Skeletal muscle tissue (tissue), 4 donors: Measurements from ENCODE around the gene FKBP1A. TPM values are rescaled to one million over a fixed set of nuclear protein-coding genes. Genes with fewer than 3 reads are reported as not detected.

Source experiments
- H3K27ac ChIP-seq: one replicate; pipeline ENCODE4 v1.7.0; 2013; ENCODE audit warnings: mild to moderate bottlenecking, low read depth, low read length, inconsistent platforms
- H3K27me3 ChIP-seq, 3 donors: one replicate each; pipeline ENCODE4 v1.7.0; 2013; ENCODE audit warnings: low read length in 3 of 3; ENCODE audit not compliant: control insufficient read depth in 3 of 3, insufficient read depth in 3 of 3
- H3K36me3 ChIP-seq, 3 donors: one replicate each; pipeline ENCODE4 v1.7.0; 2013; ENCODE audit warnings: low read length in 3 of 3; ENCODE audit not compliant: control insufficient read depth in 3 of 3, insufficient read depth in 3 of 3
- H3K4me1 ChIP-seq, 3 donors: one replicate each; pipeline ENCODE4 v1.7.0; 2013; ENCODE audit warnings: low read length in 3 of 3, mild to moderate bottlenecking in 3 of 3; ENCODE audit not compliant: control insufficient read depth in 3 of 3, insufficient read depth in 3 of 3
- H3K4me3 ChIP-seq, 3 donors: one replicate each; pipeline ENCODE4 v1.7.0; 2013; ENCODE audit warnings: low read length in 3 of 3
- H3K9ac ChIP-seq, 3 donors: one replicate each; pipeline ENCODE4 v1.7.0; 2013; ENCODE audit warnings: low read length in 3 of 3, mild to moderate bottlenecking in 3 of 3, moderate library complexity in 2 of 3, low read depth in 1 of 3
- H3K9me3 ChIP-seq, 3 donors: one replicate each; pipeline ENCODE4 v1.7.0; 2013; ENCODE audit warnings: low read length in 3 of 3; ENCODE audit not compliant: control insufficient read depth in 3 of 3
- total RNA-seq: library from RNA; depleted of rRNA; stranded (reverse); fragments of >200 nt; gene quantifications from one replicate; pipeline ENCODE4 v1.2.3, GENCODE V29; 2014
- donor health status: Osteomylitis.

FKBP1A gene
- 56.4 TPM for total RNA-seq

- Histone ChIP-seq H3K36me3 (peaks cover 0 to 2% (median 0%) of the 10 kb centered on the region in 3 donors), H3K27ac (peak within 1 kb of the TSS; percentile 65), H3K4me1 (peaks cover 48 to 53% (median 49%) of the 10 kb centered on the region in 3 donors), H3K27me3 (peaks cover under 1 to 12% (median 5%) of the 10 kb centered on the region in 3 donors), H3K9ac (peak within 1 kb of the TSS; percentile 71 to 86 (median 85)), H3K9me3 (no peaks in the 10 kb centered on the region), H3K4me3 (peak within 1 kb of the TSS; percentile 90 to 97 (median 92))
Measured at GRCh38 chr20:1392693-1393506, at the start of gene FKBP1A. TSS of gene FKBP1A (minus strand) at chr20:1393054. CDS start at chr20:1392998, 56 bp downstream.

- no peak overlapping the region for H3K27ac ChIP-seq
- H3K9ac ChIP-seq, result no peak overlapping the region
- H3K27me3 ChIP-seq, result no peaks in the 10 kb centered on the region
- H3K4me1 ChIP-seq, result no peaks in the 10 kb centered on the region
- H3K9me3 ChIP-seq, result no peaks in the 10 kb centered on the region
- H3K36me3 ChIP-seq, result peaks cover 53 to 81% (median 72%) of the 10 kb centered on the region in 3 donors
- H3K4me3 ChIP-seq, result no peak overlapping the region
Measured at GRCh38 chr20:1442304-1442703, 49.5 kb upstream of the FKBP1A start.

GRCh38 chr20:1441133-1441532, 48.3 kb upstream of the FKBP1A start:
- Histone ChIP-seq H3K9me3 (no peaks in the 10 kb centered on the region), H3K36me3 (peaks cover 49 to 69% (median 60%) of the 10 kb centered on the region in 3 donors), H3K4me1 (no peaks in the 10 kb centered on the region), H3K27me3 (no peaks in the 10 kb centered on the region), H3K4me3 (no peak overlapping the region), H3K9ac (no peak overlapping the region), H3K27ac (no peak overlapping the region)

- no peaks in the 10 kb centered on the region for H3K27me3 ChIP-seq
- H3K4me1 ChIP-seq, result no peaks in the 10 kb centered on the region
- H3K9me3 ChIP-seq, result no peaks in the 10 kb centered on the region
- H3K27ac ChIP-seq, result no peak overlapping the region
- peaks cover 37 to 63% (median 50%) of the 10 kb centered on the region in 3 donors for H3K36me3 ChIP-seq
- no peak overlapping the region for H3K9ac ChIP-seq
- no peak overlapping the region for H3K4me3 ChIP-seq
Measured at GRCh38 chr20:1440024-1440423, 47.2 kb upstream of the FKBP1A start.

GRCh38 chr20:1438361-1438760, 45.5 kb upstream of the FKBP1A start:
- Histone ChIP-seq H3K9ac (no peak overlapping the region), H3K36me3 (peaks cover 21 to 58% (median 43%) of the 10 kb centered on the region in 3 donors), H3K4me1 (no peaks in the 10 kb centered on the region), H3K27ac (no peak overlapping the region), H3K27me3 (no peaks in the 10 kb centered on the region), H3K9me3 (no peaks in the 10 kb centered on the region), H3K4me3 (no peak overlapping the region)

- H3K4me1 ChIP-seq, result no peaks in the 10 kb centered on the region
- H3K9ac ChIP-seq, result no peak overlapping the region
- H3K27ac ChIP-seq, result no peak overlapping the region
- H3K9me3 ChIP-seq, result no peaks in the 10 kb centered on the region
- H3K4me3 ChIP-seq, result no peak overlapping the region
- H3K36me3 ChIP-seq, result peaks cover 18 to 49% (median 33%) of the 10 kb centered on the region in 3 donors
- no peaks in the 10 kb centered on the region for H3K27me3 ChIP-seq
Measured at GRCh38 chr20:1437235-1437904, 44.5 kb upstream of the FKBP1A start.

- H3K36me3 ChIP-seq, result peaks cover 10 to 41% (median 24%) of the 10 kb centered on the region in 3 donors
- no peaks in the 10 kb centered on the region for H3K4me1 ChIP-seq
- no peak overlapping the region for H3K27ac ChIP-seq
- H3K4me3 ChIP-seq, result no peak overlapping the region
- H3K9me3 ChIP-seq, result no peaks in the 10 kb centered on the region
- no peaks in the 10 kb centered on the region for H3K27me3 ChIP-seq
- no peak overlapping the region for H3K9ac ChIP-seq
Measured at GRCh38 chr20:1436263-1436662, 43.4 kb upstream of the FKBP1A start.

- no peak overlapping the region for H3K9ac ChIP-seq
- H3K27me3 ChIP-seq, result no peaks in the 10 kb centered on the region
- no peaks in the 10 kb centered on the region for H3K4me1 ChIP-seq
- peaks cover 6 to 31% (median 18%) of the 10 kb centered on the region in 3 donors for H3K36me3 ChIP-seq
- no peaks in the 10 kb centered on the region for H3K9me3 ChIP-seq
- no peak overlapping the region for H3K27ac ChIP-seq
- H3K4me3 ChIP-seq, result no peak overlapping the region
Measured at GRCh38 chr20:1435337-1435699, 42.5 kb upstream of the FKBP1A start.

- H3K4me1 ChIP-seq, result no peaks in the 10 kb centered on the region
- H3K36me3 ChIP-seq, result peaks cover 3 to 26% (median 14%) of the 10 kb centered on the region in 3 donors
- H3K27me3 ChIP-seq, result no peaks in the 10 kb centered on the region
- H3K9ac ChIP-seq, result no peak overlapping the region
- H3K27ac ChIP-seq, result no peak overlapping the region
- no peak overlapping the region for H3K4me3 ChIP-seq
- H3K9me3 ChIP-seq, result no peaks in the 10 kb centered on the region
Measured at GRCh38 chr20:1434571-1435336, 41.9 kb upstream of the FKBP1A start.
